ENCODE data around the gene CPNE5.

DNA sequence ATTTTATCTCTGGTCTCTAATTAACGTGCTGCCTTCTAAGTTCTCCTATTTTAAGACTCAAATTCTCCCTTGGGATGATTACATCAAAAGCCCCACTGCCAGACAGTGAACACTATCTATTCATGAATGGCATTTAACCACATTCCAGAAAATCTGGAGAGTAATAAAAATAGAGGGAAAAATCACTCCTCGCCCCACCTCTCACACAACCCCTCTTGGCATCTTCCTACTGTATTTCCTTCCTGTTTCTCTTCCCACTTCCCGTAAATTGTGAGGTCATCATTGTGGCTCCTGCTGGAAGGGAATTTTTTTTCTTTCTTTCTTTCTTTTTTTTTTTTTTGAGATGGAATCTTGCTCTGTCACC, 110.1 kb downstream of the CPNE5 start:
- TF ChIP-seq, protein P1, sequence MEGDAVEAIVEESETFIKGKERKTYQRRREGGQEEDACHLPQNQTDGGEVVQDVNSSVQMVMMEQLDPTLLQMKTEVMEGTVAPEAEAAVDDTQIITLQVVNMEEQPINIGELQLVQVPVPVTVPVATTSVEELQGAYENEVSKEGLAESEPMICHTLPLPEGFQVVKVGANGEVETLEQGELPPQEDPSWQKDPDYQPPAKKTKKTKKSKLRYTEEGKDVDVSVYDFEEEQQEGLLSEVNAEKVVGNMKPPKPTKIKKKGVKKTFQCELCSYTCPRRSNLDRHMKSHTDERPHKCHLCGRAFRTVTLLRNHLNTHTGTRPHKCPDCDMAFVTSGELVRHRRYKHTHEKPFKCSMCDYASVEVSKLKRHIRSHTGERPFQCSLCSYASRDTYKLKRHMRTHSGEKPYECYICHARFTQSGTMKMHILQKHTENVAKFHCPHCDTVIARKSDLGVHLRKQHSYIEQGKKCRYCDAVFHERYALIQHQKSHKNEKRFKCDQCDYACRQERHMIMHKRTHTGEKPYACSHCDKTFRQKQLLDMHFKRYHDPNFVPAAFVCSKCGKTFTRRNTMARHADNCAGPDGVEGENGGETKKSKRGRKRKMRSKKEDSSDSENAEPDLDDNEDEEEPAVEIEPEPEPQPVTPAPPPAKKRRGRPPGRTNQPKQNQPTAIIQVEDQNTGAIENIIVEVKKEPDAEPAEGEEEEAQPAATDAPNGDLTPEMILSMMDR (conservative IDR thresholded peaks at IDR 0.05; ENCODE audit: low read depth, low read length): no peak
- TF ChIP-seq EZH2 (IDR thresholded peaks at IDR 0.05; ENCODE audit: low read length, unreplicated experiment): no peak
